Stimulated activated CD4-positive, alpha-beta T cell treated with anti-CD3 and anti-CD28 coated beads, Interleukin-12 subunit alpha, Interleukin-12 subunit beta, amount 100 ng/mL, for 4 hours (primary cell): Measurements from ENCODE around the gene CYP3A4.

Source experiments
- DNase-seq: peaks from one replicate; pipeline ENCODE4 v3.0.0-alpha.2; 2020

Gene CYP3A4

DNA sequence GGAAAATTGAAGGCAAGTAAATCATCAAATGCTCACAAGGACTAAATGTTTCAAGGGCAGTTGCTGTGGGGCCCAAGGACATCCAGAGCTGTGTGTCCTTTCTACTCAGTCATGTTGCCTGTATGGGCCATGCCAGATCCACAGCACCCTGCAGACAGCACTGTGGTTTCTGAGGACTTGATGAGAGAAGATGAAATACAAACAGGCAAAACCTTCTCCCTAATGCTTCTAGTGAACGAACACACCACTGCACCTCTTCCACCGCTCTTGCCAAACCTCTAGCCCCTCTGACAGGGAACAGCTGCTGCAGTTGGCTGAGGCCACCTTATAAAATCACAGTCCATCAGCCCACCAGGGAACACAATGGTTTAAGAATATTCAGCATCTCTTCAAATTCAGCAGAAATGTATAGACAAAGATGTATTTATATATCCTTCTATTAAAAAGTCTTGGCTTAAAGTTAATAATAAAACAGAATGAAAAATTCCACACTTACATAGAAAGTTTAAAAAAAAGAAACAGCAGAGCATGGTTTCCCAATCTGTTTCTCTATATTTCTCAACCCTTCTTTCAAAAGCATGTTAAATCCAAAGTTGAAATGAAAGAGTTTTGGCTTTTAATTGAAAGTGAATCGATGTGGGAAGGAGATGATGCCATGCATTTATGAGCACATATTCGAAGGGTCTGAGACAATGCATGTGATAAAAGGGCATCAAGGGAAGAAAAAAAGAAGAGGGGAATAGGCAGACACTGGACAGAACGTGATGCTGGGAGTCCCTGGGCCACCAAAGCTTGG, 63.0 kb downstream of the CYP3A4 start:
- no peak for DNase-seq

DNA sequence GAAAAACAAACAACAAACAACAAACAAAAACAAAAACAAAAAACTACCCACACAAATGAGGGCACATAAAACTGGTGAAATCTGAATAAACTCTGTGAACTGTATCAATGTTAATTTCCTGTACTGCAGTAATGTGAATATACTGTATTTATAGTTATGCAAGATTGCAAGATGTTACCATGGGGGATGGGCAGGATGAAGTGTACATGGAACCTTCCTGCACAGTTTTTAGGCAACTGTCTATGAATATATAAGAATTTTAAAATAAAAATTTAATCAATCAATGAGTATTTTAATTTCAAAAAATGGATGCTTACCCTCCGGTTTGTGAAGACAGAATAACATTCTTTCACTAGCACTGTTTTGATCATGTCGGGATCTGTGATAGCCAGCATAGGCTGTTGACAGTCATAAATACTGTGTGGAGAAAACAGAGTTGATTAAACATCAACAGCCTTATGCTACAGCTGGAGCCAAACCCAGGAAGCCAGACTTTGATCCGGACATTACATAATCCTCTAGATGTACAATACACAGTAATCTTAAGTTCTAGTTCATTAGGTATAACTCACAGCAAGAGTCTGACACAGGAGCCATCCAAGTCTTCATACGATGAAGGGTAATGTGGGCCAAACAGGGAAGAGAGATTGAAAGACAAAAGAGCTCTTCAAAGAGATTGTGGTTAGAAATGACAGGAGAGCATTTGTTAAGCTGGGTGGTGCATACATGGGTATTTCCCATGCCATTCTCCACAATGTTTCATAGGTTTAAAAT, 63.8 kb downstream of the CYP3A4 start:
- DNase-seq = no peak

DNA sequence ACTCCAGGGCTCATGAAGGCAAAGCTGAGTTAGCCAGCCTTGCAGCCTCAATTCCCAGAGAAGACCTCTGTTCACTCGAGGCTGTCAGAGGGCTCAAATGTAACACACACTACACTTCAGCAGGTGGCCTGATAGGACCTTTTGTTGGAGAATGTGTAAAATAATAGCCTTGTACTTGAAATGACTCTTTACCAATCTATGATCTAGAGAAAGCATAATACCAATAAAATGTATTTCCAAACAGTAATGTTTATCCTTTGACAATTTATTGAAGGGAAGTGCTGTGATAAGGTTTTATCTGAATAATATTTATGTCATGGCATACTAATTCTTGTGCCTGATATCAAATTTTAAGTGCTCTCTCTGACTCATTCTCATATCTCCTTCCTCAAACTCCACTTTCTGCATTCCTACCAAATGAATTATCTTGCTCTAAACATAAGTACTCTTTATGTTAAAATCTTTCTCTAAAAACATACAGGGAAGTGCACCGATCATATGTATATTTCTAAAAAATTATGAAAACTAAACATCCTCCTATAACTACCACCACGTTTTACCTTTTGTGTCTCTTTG, 69.9 kb downstream of the CYP3A4 start:
- no peak for DNase-seq

DNA sequence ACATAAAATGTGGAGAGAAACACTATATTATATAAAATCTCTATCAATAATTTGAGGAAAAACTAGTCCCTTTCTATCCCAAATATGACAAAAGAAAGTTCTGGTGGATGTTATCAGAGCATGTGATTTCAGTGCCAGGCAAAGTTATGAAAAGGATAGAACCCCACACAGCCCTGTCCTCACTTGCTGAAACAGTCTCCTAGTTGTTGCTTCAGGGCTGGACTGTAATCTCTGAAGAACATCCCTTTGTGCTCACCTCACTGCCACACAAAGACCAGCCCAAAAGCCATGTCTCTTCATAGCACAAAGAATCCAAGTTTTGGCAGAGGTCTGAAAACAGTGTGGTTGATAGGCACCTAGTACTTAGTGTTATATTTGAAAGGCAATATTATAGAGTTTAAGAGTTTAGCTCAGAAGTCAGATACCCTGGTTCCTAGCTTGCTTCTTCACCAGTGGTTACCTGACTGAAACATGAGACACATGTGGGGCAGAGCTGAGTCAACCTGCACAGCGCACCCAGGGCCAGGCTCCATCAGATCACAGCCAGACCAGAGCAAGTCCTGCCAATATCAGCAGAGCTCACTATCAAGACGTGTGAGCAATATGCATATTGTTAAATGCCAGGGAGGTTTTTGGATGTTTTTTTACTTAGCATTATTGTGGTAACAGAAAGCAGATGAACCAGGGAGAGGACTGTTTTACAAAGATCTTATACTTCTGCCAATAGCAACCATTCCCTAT, 74.0 kb downstream of the CYP3A4 start:
- no peak for DNase-seq

DNA sequence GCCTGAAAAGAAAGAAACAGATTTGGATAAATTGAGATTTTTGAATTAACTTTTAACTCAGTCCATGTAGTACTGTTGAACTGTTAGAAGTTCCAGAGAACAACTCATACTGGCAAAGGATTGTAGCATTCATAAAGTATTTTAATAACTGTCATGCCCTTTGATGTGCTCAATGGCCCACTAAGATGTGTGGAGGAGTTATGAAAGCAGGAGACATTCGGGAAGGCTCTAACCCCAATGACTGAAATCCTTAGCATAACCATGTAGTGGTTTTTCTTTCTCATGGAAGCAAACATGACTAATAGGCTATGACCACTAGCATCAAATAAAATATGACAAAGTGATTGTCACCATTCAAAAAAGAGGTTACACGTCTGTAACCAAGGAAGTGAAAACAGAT, 74.7 kb downstream of the CYP3A4 start:
- no peak for DNase-seq

DNA sequence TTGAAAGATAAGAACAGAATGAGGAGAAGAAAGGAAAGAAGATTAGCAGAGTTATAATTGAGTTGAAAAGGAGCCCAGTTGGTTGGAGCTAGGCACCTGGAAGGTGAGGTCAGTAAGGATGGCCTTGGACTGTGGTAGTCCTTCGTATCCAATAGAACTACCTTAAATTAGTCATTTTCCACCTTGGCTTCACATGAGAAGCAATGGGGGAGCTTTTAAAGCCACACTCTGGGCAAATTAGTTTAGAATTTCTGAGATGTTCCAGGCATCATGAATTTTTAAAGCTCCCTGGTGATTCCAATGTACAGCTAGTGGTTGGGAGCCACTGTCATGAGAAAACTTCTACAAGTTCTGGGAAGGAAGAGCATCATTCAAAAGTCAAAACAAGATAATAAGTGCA, 76.9 kb downstream of the CYP3A4 start:
- DNase-seq = no peak
